Stromal cell of bone marrow (primary cell): Measurements from ENCODE around the gene FYN.

ENCODE experiments used
- DNase-seq: peaks from one replicate; pipeline ENCODE4 v3.0.0-alpha.2; 2012; ENCODE audit warnings: low read depth

FYN gene

DNA sequence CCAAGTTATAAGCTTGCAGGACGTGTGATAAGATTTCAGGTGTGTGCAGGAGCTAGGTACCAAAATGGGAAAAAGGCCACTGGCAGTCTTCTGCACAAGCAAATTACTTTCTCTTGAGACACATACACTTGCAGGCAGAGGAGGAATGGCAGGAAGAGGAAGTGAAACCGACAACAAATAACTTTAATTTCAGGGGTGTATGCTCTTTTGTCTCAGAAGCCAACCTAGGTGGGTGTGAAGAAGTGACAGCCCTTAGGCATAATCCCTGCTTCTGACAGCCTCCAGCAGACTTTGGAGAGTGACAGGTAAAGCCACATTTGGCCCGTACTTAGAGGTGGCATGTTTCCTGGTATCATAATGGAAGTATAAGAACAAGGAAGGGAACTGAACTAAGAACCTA lies 148.7 kb downstream of the FYN start:
- DNase-seq, result no peak

DNA sequence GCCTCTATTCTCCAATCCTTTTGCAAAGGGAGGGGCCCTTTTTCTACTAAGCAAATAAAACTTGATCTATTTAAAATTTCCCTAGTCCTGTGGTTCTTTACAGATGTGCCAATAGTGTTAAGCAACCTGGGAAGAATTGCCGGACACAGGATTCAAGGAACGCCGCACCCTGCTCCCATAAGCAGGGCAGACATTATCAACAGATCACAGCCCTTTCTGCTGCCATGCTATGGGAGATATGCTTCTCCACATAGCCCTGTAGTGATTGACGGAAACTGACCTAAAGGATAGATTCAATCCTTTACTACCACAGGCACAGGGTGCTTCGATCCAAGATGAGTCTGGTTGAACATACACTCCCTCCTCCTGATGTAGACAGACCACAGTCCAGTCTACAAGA lies 149.2 kb downstream of the FYN start:
- no peak for DNase-seq

DNA sequence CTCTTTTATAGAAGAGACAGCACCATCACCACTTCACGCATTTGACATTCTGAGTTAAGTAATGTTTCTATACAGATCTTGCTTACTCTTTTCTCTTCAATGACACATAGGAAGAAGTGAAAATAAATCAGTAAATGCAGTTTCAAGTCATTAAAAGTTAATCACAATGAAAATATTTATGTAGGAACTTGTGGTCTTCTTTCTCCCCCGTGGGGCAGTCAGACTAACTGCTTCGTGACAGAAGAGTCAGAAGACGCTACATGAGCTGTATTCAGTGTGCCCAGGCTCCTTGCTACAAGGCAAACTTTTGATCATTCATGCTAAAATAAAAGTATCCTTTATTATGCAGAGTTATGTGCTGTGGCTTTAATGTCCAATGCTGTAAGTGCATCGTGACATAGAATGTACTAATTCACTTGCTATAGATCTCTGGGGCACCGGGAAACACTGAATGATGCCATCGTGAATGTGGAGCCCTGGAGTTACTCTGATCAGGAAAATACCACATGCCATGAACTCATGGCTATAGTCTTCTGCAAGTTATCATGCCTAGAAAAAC lies 149.8 kb downstream of the FYN start:
- DNase-seq, result peak; percentile 47

DNA sequence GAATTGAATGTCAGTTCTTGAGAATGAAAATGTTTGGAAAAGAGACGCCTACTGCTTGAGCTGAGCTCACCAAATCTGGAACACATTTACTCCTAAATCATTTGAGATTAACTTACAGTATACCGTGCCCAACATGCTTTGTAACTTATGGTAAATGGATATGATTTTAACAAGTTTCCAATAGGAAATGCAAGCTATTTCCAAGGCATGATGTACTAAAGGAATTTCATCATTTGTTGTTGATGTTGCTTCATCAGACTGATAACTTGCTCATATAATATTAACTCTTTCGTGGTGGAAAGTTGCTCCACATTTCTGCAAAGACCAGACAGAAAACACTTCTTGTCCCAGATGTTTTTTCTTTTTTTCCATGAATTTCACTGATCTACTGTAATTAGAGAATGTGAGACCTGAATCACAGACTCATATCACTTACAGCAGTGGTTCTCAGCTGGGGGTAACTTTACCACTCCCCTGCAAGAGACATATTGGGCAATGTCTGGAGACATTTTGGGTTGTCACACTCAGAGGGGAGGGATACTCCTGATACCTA lies 151.0 kb downstream of the FYN start:
- DNase-seq, result peak; percentile 72

DNA sequence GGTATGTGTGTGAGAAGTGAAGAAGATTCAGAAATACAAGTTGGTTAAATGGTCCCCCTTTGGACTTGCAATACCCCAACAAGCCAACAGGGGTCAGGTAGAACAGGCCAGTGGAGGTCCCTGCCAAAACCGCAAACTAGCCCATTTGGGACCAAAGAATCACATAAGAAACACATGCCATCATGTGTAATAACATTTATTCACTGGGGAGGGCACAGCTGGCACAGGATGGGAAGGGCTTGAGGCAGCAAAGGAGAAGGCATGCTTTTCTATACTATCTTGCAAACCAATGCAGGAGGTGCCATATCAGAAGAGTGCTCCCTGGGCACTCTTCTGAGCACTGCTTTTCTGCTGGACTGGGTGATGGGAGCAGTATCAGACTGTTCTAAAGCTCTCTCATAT lies 151.5 kb downstream of the FYN start:
- peak; percentile 51 for DNase-seq

DNA sequence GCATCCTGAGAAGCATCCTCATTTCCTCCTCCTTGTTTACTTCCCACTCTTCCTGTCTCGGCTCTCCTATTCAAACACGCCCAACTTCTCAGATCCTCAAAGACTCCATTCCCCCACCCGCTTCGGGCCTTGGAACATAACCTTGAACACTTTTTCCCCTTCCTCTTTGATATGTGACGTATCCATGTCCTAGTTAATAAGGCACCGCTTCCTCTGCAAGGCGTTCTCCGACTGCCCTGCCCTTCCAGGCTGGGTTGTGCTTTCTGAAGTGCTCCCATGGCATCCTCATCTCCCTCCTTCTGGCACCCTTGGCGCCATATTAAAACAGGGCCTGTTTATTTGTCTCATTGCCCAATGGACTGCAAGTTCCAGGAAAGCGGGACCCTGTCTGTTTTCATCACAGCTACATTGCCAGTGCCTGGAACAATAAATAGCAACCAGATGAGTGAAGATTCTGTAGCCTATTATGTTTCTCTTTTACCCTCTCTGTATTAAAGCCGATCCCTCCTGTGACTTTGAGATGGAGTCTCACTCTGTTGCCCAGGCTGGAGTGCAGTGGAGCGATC lies 152.2 kb downstream of the FYN start:
- no peak for DNase-seq

DNA sequence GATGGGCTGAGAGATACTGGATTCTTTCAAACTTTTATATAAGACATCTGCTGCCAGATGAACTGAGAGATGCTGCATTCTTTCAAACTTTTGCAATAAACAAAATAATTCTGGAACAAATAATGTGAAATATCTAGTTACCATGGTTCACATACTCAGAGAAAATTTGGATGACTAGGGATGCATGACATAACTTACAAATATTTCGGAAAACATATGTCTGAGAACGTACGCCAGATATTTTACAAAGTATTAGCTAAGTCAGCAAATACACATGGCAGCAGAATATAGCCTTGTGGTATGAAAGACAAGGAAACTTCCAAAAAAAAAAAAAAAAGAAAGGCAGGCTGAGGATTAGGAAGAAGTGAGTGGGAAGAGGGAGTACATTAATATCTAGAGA lies 154.3 kb downstream of the FYN start:
- no peak for DNase-seq

DNA sequence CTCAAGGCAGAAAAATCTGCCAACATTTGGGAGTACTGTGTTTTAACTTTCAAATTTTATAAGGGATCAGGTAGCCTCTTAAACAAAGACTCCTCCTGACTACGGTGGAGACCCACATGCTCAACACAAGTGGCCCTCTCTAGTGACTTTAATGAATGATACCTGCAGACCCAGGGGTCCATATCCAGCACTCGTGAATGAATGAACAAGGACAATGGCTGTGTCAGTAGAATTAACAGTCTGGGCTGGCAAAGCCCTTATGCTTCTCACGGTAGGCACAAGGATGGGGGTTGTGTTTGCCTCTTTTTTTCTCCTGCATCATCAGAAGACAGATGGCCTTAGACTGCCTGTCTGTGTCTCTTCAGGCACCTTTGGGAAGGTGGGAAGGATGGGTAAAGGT lies 154.9 kb downstream of the FYN start:
- DNase-seq, result no peak

DNA sequence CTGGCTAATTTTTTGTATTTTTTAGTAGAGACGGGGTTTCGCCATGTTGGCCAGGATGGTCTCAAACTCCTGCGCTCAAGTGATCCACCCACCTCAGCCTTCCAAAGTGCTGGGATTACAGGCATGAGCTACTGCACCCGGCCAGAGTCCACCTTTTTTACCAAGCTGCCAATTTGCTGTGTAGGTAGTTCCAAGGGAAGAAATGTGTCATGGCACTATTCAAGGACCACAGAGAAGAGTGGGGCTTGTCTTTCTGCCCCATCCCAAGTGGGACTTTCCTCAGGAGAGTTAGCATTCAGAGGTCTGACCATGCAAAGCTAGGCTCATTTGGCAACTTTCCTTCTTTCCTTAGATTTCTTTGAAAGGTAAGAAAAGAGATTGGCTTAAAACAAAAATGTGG lies 155.6 kb downstream of the FYN start:
- DNase-seq, result no peak

DNA sequence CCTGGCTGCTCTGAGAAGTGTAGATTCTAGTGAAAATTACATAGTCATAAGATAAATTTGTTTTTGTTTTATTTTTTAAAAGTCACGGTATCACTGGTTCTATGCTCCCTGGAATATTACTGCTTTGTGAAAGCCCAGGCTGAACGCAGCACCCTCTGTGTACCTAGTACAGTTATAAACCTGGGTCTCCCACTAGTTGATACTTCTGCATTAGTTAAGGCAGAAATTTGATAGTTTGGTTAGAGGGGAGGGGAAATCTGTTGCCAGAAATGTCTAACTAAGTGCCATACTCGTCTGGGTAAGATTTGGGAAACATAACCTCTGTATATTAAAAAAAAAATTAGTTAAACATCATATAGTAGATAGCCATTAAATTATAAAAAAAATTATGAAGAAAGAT lies 156.9 kb downstream of the FYN start:
- DNase-seq, result no peak

DNA sequence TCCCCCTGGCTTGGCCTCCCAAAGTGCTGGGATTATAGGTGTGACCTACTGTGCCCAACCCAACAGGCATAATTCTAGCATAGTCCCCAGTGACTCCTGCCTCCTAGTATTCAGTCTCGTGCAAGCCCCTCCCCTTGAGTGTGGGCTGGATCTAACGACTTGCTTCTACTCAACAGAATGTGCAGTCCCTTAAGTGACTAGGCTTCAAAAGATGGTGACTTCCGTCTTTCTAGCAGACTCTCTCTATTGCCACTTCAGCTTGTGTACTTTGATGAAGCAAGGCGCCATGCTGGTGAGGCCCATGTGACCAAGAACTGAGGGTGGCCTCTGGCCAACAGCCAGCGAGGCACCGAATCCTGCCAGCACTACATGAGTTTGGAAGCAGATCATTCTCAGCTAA lies 157.9 kb downstream of the FYN start:
- DNase-seq, result no peak

DNA sequence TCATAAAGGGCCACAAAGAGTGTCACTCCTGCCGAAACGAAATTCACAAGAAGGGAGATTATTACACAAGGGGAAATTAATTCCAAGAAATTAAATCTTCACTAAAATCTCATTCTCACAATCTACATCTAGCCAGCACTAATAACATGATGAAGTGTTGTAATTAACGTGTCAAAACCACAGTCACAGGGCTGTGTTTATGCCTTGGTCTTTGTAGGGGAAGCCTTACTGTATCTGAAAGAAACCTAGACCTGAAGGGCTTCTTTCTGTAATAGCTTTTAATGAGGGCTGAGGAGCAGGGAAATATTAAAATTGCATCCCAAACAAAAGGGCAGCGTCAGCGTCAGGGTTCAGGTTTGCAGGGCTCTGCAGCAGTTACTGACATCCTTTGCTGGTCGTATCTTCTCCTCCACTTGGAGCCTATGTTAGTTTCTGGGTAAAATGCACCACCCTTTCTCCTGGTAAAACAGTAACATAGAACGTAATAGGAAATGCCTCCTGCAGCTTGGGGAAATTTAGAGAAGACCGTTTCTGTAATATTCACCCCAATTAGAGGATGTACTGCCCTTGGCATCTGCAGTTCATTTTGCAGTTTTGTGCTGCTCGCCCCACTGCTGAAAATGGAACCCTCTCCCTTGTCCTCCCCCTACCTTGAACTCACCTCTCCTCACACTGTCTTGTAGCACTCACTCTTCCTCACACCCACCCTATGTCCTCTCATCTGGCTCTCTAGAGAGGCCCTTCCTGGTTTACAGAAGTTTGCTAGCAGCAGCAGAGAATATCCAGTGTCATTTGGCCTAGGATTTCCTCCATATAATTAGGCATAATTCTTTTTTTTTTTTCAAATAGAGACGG lies 158.6 kb downstream of the FYN start:
- no peak for DNase-seq

DNA sequence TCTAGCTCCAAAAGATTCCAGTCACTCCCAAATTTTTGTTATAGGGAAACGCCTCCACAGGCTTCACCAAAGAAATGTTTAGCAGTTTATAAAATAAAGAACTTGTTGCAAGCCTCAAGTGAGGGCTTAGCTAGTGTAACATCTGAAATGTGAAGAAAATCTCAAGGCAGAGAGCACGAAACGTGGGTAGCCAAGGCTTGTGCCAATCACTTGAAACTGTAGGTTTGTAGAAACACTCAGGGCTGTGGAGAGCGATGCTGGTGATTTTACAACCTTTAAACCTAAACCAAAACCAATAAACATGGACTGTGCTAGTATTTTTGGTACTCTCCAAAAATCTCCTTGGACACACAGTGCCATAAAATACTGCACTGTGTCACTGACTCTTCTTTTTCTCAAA lies 159.4 kb downstream of the FYN start:
- no peak for DNase-seq

DNA sequence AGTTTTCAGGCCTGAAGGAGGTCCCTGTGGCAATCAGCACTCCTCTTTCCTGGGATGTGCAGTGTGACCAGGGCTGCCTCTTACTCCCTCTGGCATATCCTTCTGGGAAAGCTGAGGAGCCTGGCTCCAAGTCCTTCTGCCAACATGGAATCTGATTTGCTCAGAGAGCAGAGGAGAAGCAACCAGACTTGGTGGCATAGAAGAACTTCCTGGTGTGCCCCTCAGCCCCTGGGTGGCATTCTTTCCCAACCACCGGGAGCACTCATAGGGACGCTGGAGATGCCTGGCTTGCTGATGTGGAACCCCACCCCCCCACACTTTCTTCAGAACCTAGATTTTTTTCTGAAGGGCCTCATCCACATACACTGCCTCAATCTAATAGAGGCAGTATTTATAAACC lies 160.0 kb downstream of the FYN start:
- no peak for DNase-seq

DNA sequence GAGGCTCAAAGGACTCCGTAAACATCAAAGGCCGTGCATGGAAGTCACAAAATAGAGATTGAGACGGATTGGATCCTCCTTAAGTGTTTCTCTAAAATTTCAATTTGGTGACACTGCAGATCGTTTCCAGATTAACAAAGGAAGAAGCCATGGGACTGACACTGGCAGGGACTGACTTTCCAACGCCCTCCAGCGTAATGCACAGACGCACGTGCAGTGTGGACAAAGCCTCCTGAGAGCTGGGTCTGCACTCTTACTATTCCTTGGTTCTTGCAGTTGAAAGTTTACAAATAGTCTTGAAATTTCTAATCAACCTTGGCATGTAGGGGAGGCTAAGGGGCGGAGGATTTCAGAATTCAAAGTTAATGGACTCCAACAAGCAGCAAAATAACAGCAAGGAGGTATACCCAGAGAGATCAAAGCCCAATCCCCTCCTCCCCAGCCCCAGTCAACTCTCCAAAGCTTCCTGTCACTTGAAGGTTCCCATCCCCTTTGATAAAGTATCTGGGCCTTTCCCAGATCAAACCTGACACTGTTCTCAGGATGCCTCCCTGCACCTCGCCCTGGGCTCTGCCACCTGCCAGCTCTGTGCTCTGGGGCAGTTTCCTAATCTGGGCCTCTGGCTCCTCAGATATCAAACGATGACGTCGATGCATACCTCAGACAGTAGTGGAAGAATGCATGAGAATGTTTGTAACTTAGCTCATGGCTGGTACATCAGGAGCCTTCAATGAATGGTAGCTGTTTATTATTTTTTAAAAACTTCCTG lies 161.1 kb downstream of the FYN start:
- DNase-seq, result no peak

DNA sequence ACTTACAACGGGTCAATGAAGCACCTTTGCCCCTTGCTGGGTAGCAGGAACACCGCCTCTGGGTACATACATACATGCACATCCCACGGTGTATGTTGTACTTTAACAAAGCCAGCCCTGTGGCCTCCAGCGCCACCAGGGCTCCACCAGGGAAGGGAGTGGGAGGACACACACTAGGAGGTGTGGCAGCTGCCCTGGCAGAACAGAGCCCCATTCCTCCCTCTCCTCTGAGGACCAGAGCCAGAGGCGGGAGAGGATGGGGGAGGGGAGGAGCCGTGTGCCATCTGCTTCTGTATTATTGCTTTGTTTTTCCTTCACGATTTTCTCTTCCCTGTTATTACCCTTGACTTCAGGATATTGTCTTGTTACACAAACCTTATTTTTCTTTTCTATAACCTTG lies 161.8 kb downstream of the FYN start:
- no peak for DNase-seq

DNA sequence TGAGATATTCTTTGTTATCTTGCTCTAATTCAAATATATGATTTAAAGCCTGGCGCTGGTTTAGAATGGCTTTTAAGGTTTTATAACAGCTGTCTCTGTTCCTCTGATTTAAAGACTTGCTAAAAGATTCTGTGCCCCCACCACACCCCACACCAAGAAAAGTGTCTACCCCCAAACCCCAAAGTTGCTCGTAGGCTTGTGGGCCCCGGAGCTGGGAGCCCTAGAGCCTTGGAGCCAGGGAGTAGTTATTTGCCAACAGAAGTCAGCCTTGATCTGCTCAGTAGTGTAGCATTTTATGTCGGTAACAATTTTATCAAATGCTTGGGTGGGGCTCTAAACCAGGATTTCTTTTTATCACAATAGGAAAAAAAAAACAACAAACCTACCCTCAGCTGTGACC lies 162.3 kb downstream of the FYN start:
- no peak for DNase-seq

DNA sequence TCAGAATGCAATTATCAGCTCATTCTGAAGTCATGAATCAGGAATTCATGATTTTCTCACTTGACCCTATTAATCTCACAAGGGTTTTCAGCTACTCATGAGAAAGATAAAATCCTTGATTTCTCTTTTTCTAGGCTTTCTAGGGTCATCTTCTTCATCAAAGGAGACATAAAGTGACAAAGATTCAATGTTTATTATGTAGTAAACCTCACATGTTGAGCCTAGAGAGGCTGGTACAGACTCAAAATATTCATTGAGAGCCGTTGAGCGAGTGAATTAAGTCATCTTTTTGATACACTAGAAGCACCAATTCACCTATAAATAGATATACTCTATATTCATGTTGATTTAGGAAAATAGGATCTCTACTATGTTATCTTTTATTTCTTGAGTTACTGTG lies 162.8 kb downstream of the FYN start:
- no peak for DNase-seq

DNA sequence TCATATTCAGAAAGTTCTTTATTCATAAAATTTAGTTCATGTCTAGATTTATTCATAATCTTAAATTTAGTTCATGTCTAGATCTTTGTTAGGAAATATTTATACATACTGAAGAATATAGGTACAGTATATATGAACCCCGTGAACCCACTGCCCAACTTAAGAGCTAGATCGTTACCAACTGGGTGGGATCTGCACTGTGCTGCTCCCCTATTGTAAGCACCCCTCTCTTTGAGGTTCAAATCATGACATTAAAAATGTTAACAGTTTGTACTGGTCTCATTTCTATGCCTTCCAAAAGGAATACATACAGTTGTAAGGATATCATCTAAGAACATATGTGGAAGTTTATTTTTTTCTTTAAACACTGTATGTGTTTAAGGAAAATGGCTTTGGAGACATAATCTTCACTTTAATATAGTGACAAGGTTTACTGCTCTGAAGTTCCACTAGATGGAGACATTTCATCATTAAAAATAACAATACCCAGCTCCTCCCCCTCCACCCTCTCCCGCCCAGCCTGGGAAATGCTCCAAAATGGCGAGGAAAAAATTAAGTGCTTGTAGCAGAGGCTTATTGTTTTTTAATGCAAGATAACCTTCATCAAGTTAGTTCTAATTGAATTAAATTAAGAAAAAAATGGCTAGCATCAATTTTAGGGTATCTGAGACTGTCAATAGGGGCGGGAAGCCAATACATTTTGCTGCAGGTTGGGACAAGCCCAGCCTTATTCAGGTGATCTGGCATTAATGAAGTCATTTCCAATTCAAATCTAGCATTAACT lies 163.4 kb downstream of the FYN start:
- DNase-seq, result peak; percentile 61

DNA sequence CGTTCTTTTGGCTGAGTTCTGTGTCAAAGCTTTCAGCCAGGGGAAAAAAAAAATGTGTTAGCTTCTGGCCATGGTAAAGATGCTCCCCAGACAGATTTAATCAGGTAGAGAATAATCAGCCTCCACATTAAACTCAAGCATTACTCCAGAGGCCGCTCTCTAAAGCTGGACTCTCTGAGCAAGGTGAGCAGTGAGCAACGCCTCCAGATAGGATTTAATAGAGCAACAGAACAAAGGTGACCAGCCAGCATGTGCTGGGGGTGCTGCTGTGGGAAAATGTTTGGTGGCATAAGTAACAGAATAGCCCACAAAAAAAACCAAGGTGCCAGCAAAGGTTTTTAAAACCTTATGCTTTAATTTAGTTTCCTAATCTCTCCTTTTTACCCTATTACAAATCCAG lies 164.1 kb downstream of the FYN start:
- DNase-seq, result no peak

DNA sequence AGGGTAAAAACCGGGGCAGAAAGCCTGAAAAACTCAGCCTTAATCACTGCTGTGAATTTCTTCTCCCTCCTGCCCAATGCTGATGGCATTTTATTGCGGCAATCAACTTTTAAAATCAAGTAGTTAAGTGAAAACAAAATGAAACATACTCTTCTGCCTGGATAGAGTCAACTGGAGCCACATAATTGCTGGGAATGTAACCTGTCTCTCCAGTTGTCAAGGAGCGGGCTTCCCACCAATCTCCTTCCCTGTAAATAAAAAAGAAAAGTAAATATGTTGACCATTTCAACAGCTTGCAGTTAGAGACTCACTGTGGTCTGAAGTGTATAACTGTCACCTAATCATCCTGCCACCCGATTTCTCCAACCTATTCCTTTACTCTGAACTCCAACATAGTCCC lies 165.5 kb downstream of the FYN start:
- no peak for DNase-seq

DNA sequence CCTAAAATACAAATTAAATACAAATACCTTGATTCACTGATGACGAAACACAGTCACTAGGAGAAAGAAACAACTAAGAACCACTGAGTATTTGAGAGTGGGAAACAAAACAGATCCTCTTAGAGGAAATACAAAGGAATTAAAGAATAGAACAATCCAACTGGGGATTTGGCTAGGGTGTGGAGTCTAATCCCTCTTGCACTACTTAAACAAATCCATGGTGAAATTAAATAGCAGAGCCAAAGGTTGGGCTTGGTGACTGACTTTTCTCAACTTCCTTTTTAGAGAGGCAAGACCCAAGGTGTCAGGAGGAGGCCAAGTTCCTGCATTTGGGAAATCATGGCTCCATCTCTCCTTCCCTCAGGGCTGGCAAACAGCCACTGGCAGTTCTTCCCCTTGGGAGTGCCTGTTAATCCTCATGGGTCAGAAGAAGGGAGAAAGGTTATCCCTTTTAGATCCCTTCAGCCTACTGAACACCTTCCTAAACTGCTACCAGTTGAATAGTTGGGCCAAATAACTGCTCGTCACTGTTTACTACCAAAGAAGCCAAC lies 166.3 kb downstream of the FYN start:
- DNase-seq, result no peak
